Neuronal stem cell (in vitro differentiated cells): ENCODE results near the gene ARMC2.

Experiments used
- DNase-seq: peaks from one replicate; pipeline ENCODE4 v3.0.0-alpha.2; 2013; ENCODE audit warnings: low spot score
- H2AFZ ChIP-seq: one replicate; pipeline ENCODE4 v1.6.1; 2013; ENCODE audit warnings: mild to moderate bottlenecking, low read length, inconsistent platforms
- H2AK5ac ChIP-seq: 2 replicates; pipeline ENCODE4 v1.6.1; 2013; ENCODE audit warnings: low read depth, mild to moderate bottlenecking, inconsistent platforms, low read length, moderate library complexity, mixed read lengths
- H2BK120ac ChIP-seq: 2 replicates; pipeline ENCODE4 v1.6.1; 2013; ENCODE audit warnings: low read depth, mild to moderate bottlenecking, inconsistent platforms, low read length, moderate library complexity, mixed read lengths
- H2BK12ac ChIP-seq: one replicate; pipeline ENCODE4 v1.6.1; 2013; ENCODE audit warnings: low read length, inconsistent platforms
- H2BK15ac ChIP-seq: 2 replicates; pipeline ENCODE4 v1.6.1; 2013; ENCODE audit warnings: mild to moderate bottlenecking, low read length, inconsistent platforms, mixed read lengths
- H2BK5ac ChIP-seq: one replicate; pipeline ENCODE4 v1.6.1; 2013; ENCODE audit warnings: inconsistent platforms, mild to moderate bottlenecking, low read length, moderate library complexity
- H3K14ac ChIP-seq: one replicate; pipeline ENCODE4 v1.6.1; 2013; ENCODE audit warnings: low read length, inconsistent platforms
- H3K18ac ChIP-seq: 2 replicates; pipeline ENCODE4 v1.6.1; 2013; ENCODE audit warnings: low read length, inconsistent platforms
- H3K23ac ChIP-seq: 2 replicates; pipeline ENCODE4 v1.6.1; 2013; ENCODE audit warnings: low read depth, mild to moderate bottlenecking, mixed read lengths, low read length, inconsistent platforms; ENCODE audit not compliant: poor library complexity
- H3K27ac ChIP-seq: replicated peaks from 3 replicates; pipeline ENCODE4 v1.5.1; 2013; ENCODE audit warnings: low read length, inconsistent platforms
- H3K27me3 ChIP-seq, 3 experiments: 2 replicates each; pipeline ENCODE4 v1.6.1; 2013; ENCODE audit warnings: low read length in 3 of 3, mild to moderate bottlenecking in 2 of 3, inconsistent platforms in 1 of 3, low read depth in 1 of 3, mixed read lengths in 1 of 3, moderate library complexity in 1 of 3; ENCODE audit not compliant: control insufficient read depth in 3 of 3, insufficient read depth in 3 of 3
- H3K36me3 ChIP-seq, 2 donors: replicated peaks in 1 of 2; 2 replicates each; pipeline ENCODE4 v1.6.1; 2013; ENCODE audit warnings: low read length in 2 of 2; ENCODE audit not compliant: control insufficient read depth in 2 of 2, insufficient read depth in 2 of 2
- H3K4ac ChIP-seq: 2 replicates; pipeline ENCODE4 v1.6.1; 2013; ENCODE audit warnings: inconsistent platforms, mild to moderate bottlenecking, low read length, moderate library complexity
- H3K4me1 ChIP-seq, 2 donors: 1 replicate in 1 of 2; 2 replicates in 1 of 2; pipeline ENCODE4 v1.6.1; 2013; ENCODE audit warnings: low read length in 2 of 2, low read depth in 1 of 2; ENCODE audit not compliant: control insufficient read depth in 2 of 2, insufficient read depth in 1 of 2
- H3K4me2 ChIP-seq: one replicate; pipeline ENCODE4 v1.6.1; 2013; ENCODE audit warnings: mild to moderate bottlenecking, low read length, inconsistent platforms; ENCODE audit not compliant: insufficient read depth, poor library complexity, severe bottlenecking
- H3K4me3 ChIP-seq, 2 donors: 2 replicates each; pipeline ENCODE4 v1.5.1; 2013; ENCODE audit warnings: low read length in 2 of 2, mild to moderate bottlenecking in 2 of 2, inconsistent platforms in 1 of 2, moderate library complexity in 1 of 2
- H3K79me1 ChIP-seq: one replicate; pipeline ENCODE4 v1.6.1; 2013; ENCODE audit warnings: low read depth, mild to moderate bottlenecking, inconsistent platforms, low read length, moderate library complexity
- H3K9ac ChIP-seq: one replicate; pipeline ENCODE4 v1.6.1; 2013; ENCODE audit warnings: mild to moderate bottlenecking, low read depth, low read length, inconsistent platforms; ENCODE audit not compliant: poor library complexity
- H3K9me3 ChIP-seq, 2 donors: replicated peaks in 1 of 2; 2 replicates each; pipeline versions ENCODE3 to v1.6.1; 2013; ENCODE audit warnings: low read length in 2 of 2, mild to moderate bottlenecking in 2 of 2, inconsistent platforms in 1 of 2, low read depth in 1 of 2, mixed read lengths in 1 of 2, moderate library complexity in 1 of 2; ENCODE audit not compliant: control insufficient read depth in 2 of 2, insufficient read depth in 1 of 2
- H4K8ac ChIP-seq: one replicate; pipeline ENCODE4 v1.6.1; 2013; ENCODE audit warnings: low read depth, mild to moderate bottlenecking, inconsistent platforms, low read length, moderate library complexity
- H4K91ac ChIP-seq: one replicate; pipeline ENCODE4 v1.6.1; 2013; ENCODE audit warnings: low read length, low read depth, mild to moderate bottlenecking, inconsistent platforms; ENCODE audit not compliant: poor library complexity
- WGBS, 2 donors: extraction: QIAGEN DNeasy Blood & Tissue Kit; methylation state at CpG; one replicate each; pipeline ENCODE4 v1.1.7; 2013; ENCODE audit warnings: missing lambda C conversion rate in 2 of 2, mixed read lengths in 1 of 2; ENCODE audit not compliant: insufficient read length in 2 of 2, insufficient replicate concordance in 1 of 2; ENCODE audit errors: extremely low coverage in 2 of 2; 5-methylcytosine and 5-hydroxymethylcytosine counted together

Gene ARMC2

GRCh38 chr6:108989700-108990099 is 141.5 kb downstream of the ARMC2 start:
- Histone ChIP-seq H2AK5ac (no peak overlapping the region), H3K9ac (no peak overlapping the region), H3K14ac (no peak overlapping the region), H2BK15ac (no peak overlapping the region), H3K4ac (no peak overlapping the region), H2BK12ac (no peak overlapping the region), H3K4me3 (no peak overlapping the region), H3K18ac (no peak overlapping the region), H3K4me2 (no peak overlapping the region), H2BK120ac (no peak overlapping the region), H3K4me1 (no peaks in the 10 kb centered on the region), H3K9me3 (no peaks in the 10 kb centered on the region), H2AFZ (no peak overlapping the region), H3K23ac (no peak overlapping the region), H3K79me1 (no peaks in the 10 kb centered on the region), H4K91ac (no peak overlapping the region), H2BK5ac (no peak overlapping the region), H3K36me3 (peaks cover 8 to 92% of the 10 kb centered on the region in 2 donors), H3K27ac (no peak overlapping the region), H4K8ac (no peak overlapping the region), H3K27me3 (no peaks in the 10 kb centered on the region)
- no CpG with 5 or more reads among the region's 3 CpGs for WGBS, 2 donors
- DNase-seq = no peak

GRCh38 chr6:108993876-108994275 is 145.7 kb downstream of the ARMC2 start:
- no peak overlapping the region for H3K23ac ChIP-seq
- WGBS, 2 donors = no CpG with 5 or more reads among the region's 3 CpGs
- H3K27me3 ChIP-seq = no peaks in the 10 kb centered on the region
- no peak overlapping the region for H4K8ac ChIP-seq
- no peak overlapping the region for H4K91ac ChIP-seq
- no peak overlapping the region for H3K4me2 ChIP-seq
- H3K36me3 ChIP-seq = peaks cover 5 to 97% of the 10 kb centered on the region in 2 donors
- H3K4me1 ChIP-seq = no peaks in the 10 kb centered on the region
- no peak overlapping the region for H2BK12ac ChIP-seq
- no peak overlapping the region for H2AFZ ChIP-seq
- no peak overlapping the region for H3K4ac ChIP-seq
- no peaks in the 10 kb centered on the region for H3K9me3 ChIP-seq
- no peak overlapping the region for H3K18ac ChIP-seq
- no peak overlapping the region for H2BK15ac ChIP-seq
- no peak for DNase-seq
- no peak overlapping the region for H3K14ac ChIP-seq
- H3K79me1 ChIP-seq = no peaks in the 10 kb centered on the region
- H2BK120ac ChIP-seq = no peak overlapping the region
- no peak overlapping the region for H2AK5ac ChIP-seq
- H3K27ac ChIP-seq = no peak overlapping the region
- no peak overlapping the region for H3K9ac ChIP-seq
- no peak overlapping the region for H3K4me3 ChIP-seq
- no peak overlapping the region for H2BK5ac ChIP-seq

- Histone ChIP-seq H3K79me1 (no peaks in the 10 kb centered on the region), H3K4me1 (no peaks in the 10 kb centered on the region), H2BK15ac (no peak overlapping the region), H3K4me2 (no peak overlapping the region), H3K27me3 (no peaks in the 10 kb centered on the region), H3K4ac (no peak overlapping the region), H3K23ac (no peak overlapping the region), H4K8ac (no peak overlapping the region), H2AFZ (no peak overlapping the region), H3K27ac (no peak overlapping the region), H3K9me3 (no peaks in the 10 kb centered on the region), H3K18ac (no peak overlapping the region), H4K91ac (no peak overlapping the region), H3K9ac (no peak overlapping the region), H2BK12ac (no peak overlapping the region), H2BK120ac (no peak overlapping the region), H3K14ac (no peak overlapping the region), H2BK5ac (no peak overlapping the region), H3K4me3 (no peak overlapping the region), H2AK5ac (no peak overlapping the region), H3K36me3 (peaks cover 2 to 98% of the 10 kb centered on the region in 2 donors)
- DNase-seq = no peak
Measured at GRCh38 chr6:108995296-108995695, 147.1 kb downstream of the ARMC2 start.

GRCh38 chr6:108996208-108996607 is 148.0 kb downstream of the ARMC2 start:
- no peaks in the 10 kb centered on the region for H3K4me1 ChIP-seq
- H4K8ac ChIP-seq = no peak overlapping the region
- no peak overlapping the region for H3K4me2 ChIP-seq
- no peak overlapping the region for H3K4me3 ChIP-seq
- no peak overlapping the region for H3K18ac ChIP-seq
- H3K27me3 ChIP-seq = no peaks in the 10 kb centered on the region
- no peak overlapping the region for H2BK12ac ChIP-seq
- no peak overlapping the region for H3K4ac ChIP-seq
- WGBS, 2 donors = no CpG with 5 or more reads among the region's 1 CpG
- H2BK15ac ChIP-seq = no peak overlapping the region
- H3K9ac ChIP-seq = no peak overlapping the region
- no peak overlapping the region for H4K91ac ChIP-seq
- no peaks in the 10 kb centered on the region for H3K79me1 ChIP-seq
- no peak overlapping the region for H2AFZ ChIP-seq
- no peak overlapping the region for H2BK120ac ChIP-seq
- H3K14ac ChIP-seq = no peak overlapping the region
- H2BK5ac ChIP-seq = no peak overlapping the region
- peaks cover 2 to 98% of the 10 kb centered on the region in 2 donors for H3K36me3 ChIP-seq
- no peaks in the 10 kb centered on the region for H3K9me3 ChIP-seq
- H3K27ac ChIP-seq = no peak overlapping the region
- no peak overlapping the region for H2AK5ac ChIP-seq
- DNase-seq = no peak
- no peak overlapping the region for H3K23ac ChIP-seq
